GM23338 (cell line): ENCODE measurements around the gene AZIN2. TPM values are rescaled to one million over a fixed set of nuclear protein-coding genes. Genes with fewer than 3 reads are reported as not detected.

Source experiments
- ATAC-seq: fragments of 200-7000 bp; cut with Tn5 transposase; 3 replicates; pipeline ENCODE4 v1.9.1; 2020
- DNase-seq: peaks from one replicate; pipeline ENCODE4 v3.0.0-alpha.2; 2015; ENCODE audit warnings: low spot score
- H2AFZ ChIP-seq: fragments of 200-600 bp; sonication (generic); 2 replicates; pipeline ENCODE4 v1.8.0; 2016; ENCODE audit warnings: antibody characterized with exemption, mild to moderate bottlenecking, moderate library complexity
- H3F3A ChIP-seq: fragments of 200-600 bp; sonication (generic); replicated peaks from 2 replicates; pipeline ENCODE4 v1.8.0; 2017; ENCODE audit warnings: antibody characterized with exemption, mixed run types, low read depth
- H3K27ac ChIP-seq: fragments of 200-600 bp; sonication (generic); 2 replicates; pipeline ENCODE4 v1.6.1; 2016; ENCODE audit warnings: low read depth
- H3K27me3 ChIP-seq: fragments of 200-600 bp; sonication (generic); 2 replicates; pipeline ENCODE4 v1.8.0; 2016; ENCODE audit warnings: mild to moderate bottlenecking, mixed run types, moderate library complexity; ENCODE audit not compliant: insufficient read depth
- H3K36me3 ChIP-seq: fragments of 200-600 bp; sonication (generic); 2 replicates; pipeline ENCODE4 v1.8.0; 2016; ENCODE audit warnings: mild to moderate bottlenecking; ENCODE audit not compliant: insufficient read depth
- H3K4me1 ChIP-seq: fragments of 200-600 bp; sonication (generic); 2 replicates; pipeline ENCODE4 v1.8.0; 2016; ENCODE audit warnings: mild to moderate bottlenecking, moderate library complexity; ENCODE audit not compliant: insufficient read depth
- H3K4me2 ChIP-seq: fragments of 200-600 bp; sonication (generic); 2 replicates; pipeline ENCODE4 v1.7.1; 2017; ENCODE audit warnings: mixed run types
- H3K4me3 ChIP-seq: fragments of 200-600 bp; sonication (generic); 2 replicates; pipeline ENCODE4 v1.6.1; 2016; ENCODE audit warnings: mixed run types
- H3K79me2 ChIP-seq: fragments of 200-600 bp; sonication (generic); replicated peaks from 2 replicates; pipeline ENCODE4 v1.8.0; 2017; ENCODE audit warnings: mild to moderate bottlenecking; ENCODE audit not compliant: insufficient read depth
- H3K9me2 ChIP-seq: fragments of 200-600 bp; sonication (generic); 2 replicates; pipeline ENCODE4 v1.8.0; 2017; ENCODE audit not compliant: insufficient read depth
- H4K20me1 ChIP-seq: fragments of 200-600 bp; sonication (generic); replicated peaks from 2 replicates; pipeline ENCODE4 v1.8.0; 2017; ENCODE audit warnings: mild to moderate bottlenecking; ENCODE audit not compliant: insufficient read depth
- H3K27ac Mint-ChIP-seq: 2 replicates; pipeline ENCODE4 v1.8.0; 2020; ENCODE audit warnings: inconsistent platforms, mild to moderate bottlenecking, moderate library complexity, mixed read lengths
- H3K27me3 Mint-ChIP-seq: 3 replicates; pipeline ENCODE4 v1.8.0; 2022; ENCODE audit warnings: low read depth, mild to moderate bottlenecking, moderate library complexity, mixed read lengths, inconsistent platforms; ENCODE audit not compliant: insufficient read depth, poor library complexity
- H3K36me3 Mint-ChIP-seq: 3 replicates; pipeline ENCODE4 v1.8.0; 2021; ENCODE audit warnings: low read depth, mild to moderate bottlenecking, inconsistent platforms, moderate library complexity, mixed read lengths
- H3K4me1 Mint-ChIP-seq: 3 replicates; pipeline ENCODE4 v1.8.0; 2020; ENCODE audit warnings: mild to moderate bottlenecking, inconsistent platforms, mixed read lengths
- H3K4me3 Mint-ChIP-seq: 3 replicates; pipeline ENCODE4 v1.8.0; 2021; ENCODE audit warnings: moderate library complexity, mild to moderate bottlenecking, inconsistent platforms, mixed read lengths
- H3K9me3 Mint-ChIP-seq: 3 replicates; pipeline ENCODE4 v1.8.0; 2020; ENCODE audit warnings: moderate library complexity, mild to moderate bottlenecking, inconsistent platforms, mixed read lengths
- CREB1 ChIP-seq: fragments of 250-450 bp; sonication (Bioruptor Pico); IDR thresholded peaks from 2 replicates; pipeline ENCODE4 v1.5.0; 2020; ENCODE audit warnings: low read depth, mild to moderate bottlenecking, moderate library complexity
- CTCF ChIP-seq, 2 experiments: fragments of 200-600 bp in 1 of 2; sonication (generic) in 1 of 2; conservative IDR thresholded peaks; 2 replicates each; pipeline versions ENCODE4 v1.5.1 to v1.6.1; 2016 to 2017; ENCODE audit warnings: antibody characterized with exemption in 2 of 2, low read depth in 2 of 2, mild to moderate bottlenecking in 2 of 2, moderate library complexity in 1 of 2
- ETS1 ChIP-seq: IDR thresholded peaks from 2 replicates; pipeline ENCODE4 v1.6.1; 2016; ENCODE audit warnings: antibody characterized with exemption
- EZH2phosphoT487 ChIP-seq: fragments of 200-600 bp; sonication (generic); IDR thresholded peaks from one replicate; pipeline ENCODE4 v1.8.1; 2018; ENCODE audit warnings: antibody characterized with exemption; ENCODE audit not compliant: unreplicated experiment
- JUNB ChIP-seq: IDR thresholded peaks from one replicate; pipeline ENCODE4 v1.6.1; 2016; ENCODE audit warnings: antibody characterized with exemption; ENCODE audit not compliant: unreplicated experiment
- POLR2AphosphoS5 ChIP-seq: IDR thresholded peaks from 2 replicates; pipeline ENCODE4 v1.6.1; 2016; ENCODE audit warnings: antibody characterized with exemption, low read depth
- STAT1 ChIP-seq: IDR thresholded peaks from one replicate; pipeline ENCODE4 v1.6.1; 2016; ENCODE audit warnings: antibody characterized with exemption; ENCODE audit not compliant: unreplicated experiment
- polyA plus RNA-seq: library from polyadenylated mRNA; unstranded; fragments of >200 nt; fragmentation: Nextera tagmentation; extraction: Ambion mirVana; gene quantifications from 2 replicates; pipeline ENCODE4 v1.2.1, GENCODE V29; 2016
- total RNA-seq: library from RNA; depleted of rRNA; stranded (reverse); fragments of >200 nt; shearing (Covaris generic); gene quantifications from 2 replicates; pipeline ENCODE4 v1.2.3, GENCODE V29; 2014
- TF ChIP-seq, protein P1 (sequence below): fragments of 250-450 bp; sonication (Bioruptor Pico); IDR thresholded peaks from 2 replicates; pipeline ENCODE4 v1.5.0; 2020; ENCODE audit warnings: mild to moderate bottlenecking, moderate library complexity

AZIN2 gene
- total and polyA plus RNA-seq, 2 experiments from 2014 or later = 0.37 to 1.2 TPM

- Histone ChIP-seq H3K4me1 (peaks cover 7% of the 10 kb centered on the region; the same call in 1 of the 2 replicates), H3K27me3 (no peaks in the 10 kb centered on the region)
- peak; percentile 87 for ATAC-seq
Measured at GRCh38 chr1:33093004-33093403, 12.1 kb downstream of the AZIN2 start.

GRCh38 chr1:33094486-33094885, 13.5 kb downstream of the AZIN2 start:
- Mint-ChIP-seq H3K4me1 (peaks cover 16% of the 10 kb centered on the region), H3K4me3 (no peak overlapping the region), H3K36me3 (no peaks in the 10 kb centered on the region), H3K27ac (no peak overlapping the region), H3K9me3 (no peaks in the 10 kb centered on the region), H3K27me3 (peaks cover 14% of the 10 kb centered on the region)
- H3K4me2 ChIP-seq = no peak overlapping the region
- H3K36me3 ChIP-seq = no peaks in the 10 kb centered on the region
- H2AFZ ChIP-seq = no peak overlapping the region
- H3K27ac ChIP-seq = no peak overlapping the region
- ATAC-seq (no peak), DNase-seq (no peak)
- H3K27me3 ChIP-seq = no peaks in the 10 kb centered on the region
- peaks cover 10% of the 10 kb centered on the region; the same call in 1 of the 2 replicates for H3K4me1 ChIP-seq
- H3K4me3 ChIP-seq = no peak overlapping the region
- H4K20me1 ChIP-seq = no peaks in the 10 kb centered on the region
- no peaks in the 10 kb centered on the region for H3K79me2 ChIP-seq
- H3K9me2 ChIP-seq = no peaks in the 10 kb centered on the region
- no peaks in the 10 kb centered on the region for H3F3A ChIP-seq
- TF ChIP-seq POLR2AphosphoS5 (no peak), ETS1 (no peak), STAT1 (no peak)
- TF ChIP-seq, protein P1, sequence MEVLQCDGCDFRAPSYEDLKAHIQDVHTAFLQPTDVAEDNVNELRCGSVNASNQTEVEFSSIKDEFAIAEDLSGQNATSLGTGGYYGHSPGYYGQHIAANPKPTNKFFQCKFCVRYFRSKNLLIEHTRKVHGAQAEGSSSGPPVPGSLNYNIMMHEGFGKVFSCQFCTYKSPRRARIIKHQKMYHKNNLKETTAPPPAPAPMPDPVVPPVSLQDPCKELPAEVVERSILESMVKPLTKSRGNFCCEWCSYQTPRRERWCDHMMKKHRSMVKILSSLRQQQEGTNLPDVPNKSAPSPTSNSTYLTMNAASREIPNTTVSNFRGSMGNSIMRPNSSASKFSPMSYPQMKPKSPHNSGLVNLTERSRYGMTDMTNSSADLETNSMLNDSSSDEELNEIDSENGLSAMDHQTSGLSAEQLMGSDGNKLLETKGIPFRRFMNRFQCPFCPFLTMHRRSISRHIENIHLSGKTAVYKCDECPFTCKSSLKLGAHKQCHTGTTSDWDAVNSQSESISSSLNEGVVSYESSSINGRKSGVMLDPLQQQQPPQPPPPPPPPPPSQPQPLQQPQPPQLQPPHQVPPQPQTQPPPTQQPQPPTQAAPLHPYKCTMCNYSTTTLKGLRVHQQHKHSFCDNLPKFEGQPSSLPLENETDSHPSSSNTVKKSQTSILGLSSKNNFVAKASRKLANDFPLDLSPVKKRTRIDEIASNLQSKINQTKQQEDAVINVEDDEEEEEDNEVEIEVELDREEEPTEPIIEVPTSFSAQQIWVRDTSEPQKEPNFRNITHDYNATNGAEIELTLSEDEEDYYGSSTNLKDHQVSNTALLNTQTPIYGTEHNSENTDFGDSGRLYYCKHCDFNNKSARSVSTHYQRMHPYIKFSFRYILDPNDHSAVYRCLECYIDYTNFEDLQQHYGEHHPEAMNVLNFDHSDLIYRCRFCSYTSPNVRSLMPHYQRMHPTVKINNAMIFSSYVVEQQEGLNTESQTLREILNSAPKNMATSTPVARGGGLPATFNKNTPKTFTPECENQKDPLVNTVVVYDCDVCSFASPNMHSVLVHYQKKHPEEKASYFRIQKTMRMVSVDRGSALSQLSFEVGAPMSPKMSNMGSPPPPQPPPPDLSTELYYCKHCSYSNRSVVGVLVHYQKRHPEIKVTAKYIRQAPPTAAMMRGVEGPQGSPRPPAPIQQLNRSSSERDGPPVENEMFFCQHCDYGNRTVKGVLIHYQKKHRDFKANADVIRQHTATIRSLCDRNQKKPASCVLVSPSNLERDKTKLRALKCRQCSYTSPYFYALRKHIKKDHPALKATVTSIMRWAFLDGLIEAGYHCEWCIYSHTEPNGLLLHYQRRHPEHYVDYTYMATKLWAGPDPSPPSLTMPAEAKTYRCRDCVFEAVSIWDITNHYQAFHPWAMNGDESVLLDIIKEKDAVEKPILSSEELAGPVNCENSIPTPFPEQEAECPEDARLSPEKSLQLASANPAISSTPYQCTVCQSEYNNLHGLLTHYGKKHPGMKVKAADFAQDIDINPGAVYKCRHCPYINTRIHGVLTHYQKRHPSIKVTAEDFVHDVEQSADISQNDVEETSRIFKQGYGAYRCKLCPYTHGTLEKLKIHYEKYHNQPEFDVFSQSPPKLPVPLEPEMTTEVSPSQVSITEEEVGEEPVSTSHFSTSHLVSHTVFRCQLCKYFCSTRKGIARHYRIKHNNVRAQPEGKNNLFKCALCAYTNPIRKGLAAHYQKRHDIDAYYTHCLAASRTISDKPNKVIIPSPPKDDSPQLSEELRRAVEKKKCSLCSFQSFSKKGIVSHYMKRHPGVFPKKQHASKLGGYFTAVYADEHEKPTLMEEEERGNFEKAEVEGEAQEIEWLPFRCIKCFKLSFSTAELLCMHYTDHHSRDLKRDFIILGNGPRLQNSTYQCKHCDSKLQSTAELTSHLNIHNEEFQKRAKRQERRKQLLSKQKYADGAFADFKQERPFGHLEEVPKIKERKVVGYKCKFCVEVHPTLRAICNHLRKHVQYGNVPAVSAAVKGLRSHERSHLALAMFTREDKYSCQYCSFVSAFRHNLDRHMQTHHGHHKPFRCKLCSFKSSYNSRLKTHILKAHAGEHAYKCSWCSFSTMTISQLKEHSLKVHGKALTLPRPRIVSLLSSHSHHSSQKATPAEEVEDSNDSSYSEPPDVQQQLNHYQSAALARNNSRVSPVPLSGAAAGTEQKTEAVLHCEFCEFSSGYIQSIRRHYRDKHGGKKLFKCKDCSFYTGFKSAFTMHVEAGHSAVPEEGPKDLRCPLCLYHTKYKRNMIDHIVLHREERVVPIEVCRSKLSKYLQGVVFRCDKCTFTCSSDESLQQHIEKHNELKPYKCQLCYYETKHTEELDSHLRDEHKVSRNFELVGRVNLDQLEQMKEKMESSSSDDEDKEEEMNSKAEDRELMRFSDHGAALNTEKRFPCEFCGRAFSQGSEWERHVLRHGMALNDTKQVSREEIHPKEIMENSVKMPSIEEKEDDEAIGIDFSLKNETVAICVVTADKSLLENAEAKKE (CRISPR knock-in tag) = no peak

More at GRCh38 chr1:33093004-33093403, 12.1 kb downstream of the AZIN2 start:
- Mint-ChIP-seq H3K27me3 (peaks cover 13% of the 10 kb centered on the region), H3K9me3 (no peaks in the 10 kb centered on the region), H3K4me3 (no peak overlapping the region), H3K27ac (no peak overlapping the region), H3K36me3 (no peaks in the 10 kb centered on the region), H3K4me1 (peaks cover 18% of the 10 kb centered on the region)
- Histone ChIP-seq H3K9me2 (no peaks in the 10 kb centered on the region), H4K20me1 (no peaks in the 10 kb centered on the region), H2AFZ (peak overlapping the region; percentile 63), H3K79me2 (no peaks in the 10 kb centered on the region), H3K4me3 (no peak overlapping the region), H3K4me2 (no peak overlapping the region), H3K36me3 (no peaks in the 10 kb centered on the region), H3F3A (no peaks in the 10 kb centered on the region), H3K27ac (no peak overlapping the region)
- DNase-seq = peak; percentile 55
- TF ChIP-seq CTCF (conservative IDR thresholded peaks at IDR 0.05; ENCODE audit: low read depth in 2 of 2) (no peak), JUNB (no peak), CREB1 (no peak), STAT1 (no peak), POLR2AphosphoS5 (no peak), EZH2phosphoT487 (no peak)
